Endometrium (tissue), 2 donors: Measurements from ENCODE around the gene TRIM33.
"Not testable (repeated sequence)": the region's sequence is repeated elsewhere in the genome, so short reads cannot be mapped to it uniquely, and the experiment has no call there.

Experiments
- FAIRE-seq: peaks from 2 replicates; lab custom pipeline; 2012; peaks lifted over from hg19 to GRCh38; lab: Jason Lieb, UNC
- donor health status: control.
- donor health status: control.

TRIM33 gene

DNA sequence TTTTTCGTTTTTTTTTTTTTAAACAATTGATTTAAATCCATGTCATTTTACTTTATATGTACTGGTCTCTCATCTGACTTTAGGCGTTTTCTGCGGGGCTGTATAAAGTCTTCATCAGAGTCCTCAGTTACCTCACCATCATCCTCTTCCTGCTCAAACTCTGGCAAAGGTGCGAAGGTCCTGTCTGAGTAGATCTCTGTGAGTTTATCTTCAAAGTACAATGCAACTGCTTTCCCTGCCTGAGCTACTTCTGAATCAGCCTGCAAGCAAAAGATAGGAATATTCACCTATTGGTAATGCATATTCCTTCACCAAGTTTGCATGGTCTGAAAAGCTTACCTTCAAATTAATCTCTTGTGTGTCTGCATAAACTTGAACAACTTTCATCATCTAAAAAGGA, 113.4 kb downstream of the TRIM33 start:
- FAIRE-seq = no peak

DNA sequence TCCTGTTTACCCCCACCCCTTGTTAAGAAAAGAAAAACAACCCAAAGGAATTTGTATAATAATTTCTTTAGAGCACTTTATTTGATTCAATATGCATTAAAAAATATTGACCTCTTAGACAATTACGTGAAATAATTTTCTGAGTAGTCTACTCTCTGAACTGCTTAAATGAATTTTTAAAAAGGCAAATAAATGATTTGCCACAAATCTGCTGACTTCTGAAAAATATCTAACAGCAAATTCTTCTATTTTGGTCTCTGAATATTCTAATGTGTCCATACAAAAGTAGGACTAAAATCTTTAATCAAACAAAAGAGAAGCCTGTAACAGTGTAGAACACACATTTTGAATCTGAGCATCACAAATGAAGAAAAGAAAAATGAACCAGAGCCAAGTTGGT, 115.1 kb downstream of the TRIM33 start:
- FAIRE-seq = no peak

- no peak for FAIRE-seq
These were observed 120.0 kb downstream of the TRIM33 start for GRCh38 chr1:114390960-114391359.

- no peak for FAIRE-seq
These were observed 120.6 kb downstream of the TRIM33 start for GRCh38 chr1:114390361-114390760.

GRCh38 chr1:114388432-114389003, 122.5 kb downstream of the TRIM33 start:
- no peak for FAIRE-seq

DNA sequence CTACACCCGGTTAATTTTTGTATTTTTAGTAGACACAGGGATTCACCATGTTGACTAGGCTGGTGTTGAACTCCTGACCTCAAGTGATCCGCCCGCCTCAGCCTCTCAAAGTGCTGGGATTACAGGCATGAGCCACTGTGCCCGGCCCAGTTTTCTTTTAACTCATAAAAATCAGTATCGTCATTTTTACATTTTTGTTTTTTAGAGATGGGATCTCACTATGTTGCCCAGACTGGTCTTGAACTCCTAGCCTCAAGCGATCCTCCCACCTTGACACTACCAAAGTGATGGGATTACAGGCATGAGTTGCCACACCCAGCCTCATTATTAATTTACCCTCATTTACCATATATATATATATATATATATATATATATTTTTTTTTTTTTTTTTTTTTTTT, 123.4 kb downstream of the TRIM33 start:
- not testable (repeated sequence) for FAIRE-seq

DNA sequence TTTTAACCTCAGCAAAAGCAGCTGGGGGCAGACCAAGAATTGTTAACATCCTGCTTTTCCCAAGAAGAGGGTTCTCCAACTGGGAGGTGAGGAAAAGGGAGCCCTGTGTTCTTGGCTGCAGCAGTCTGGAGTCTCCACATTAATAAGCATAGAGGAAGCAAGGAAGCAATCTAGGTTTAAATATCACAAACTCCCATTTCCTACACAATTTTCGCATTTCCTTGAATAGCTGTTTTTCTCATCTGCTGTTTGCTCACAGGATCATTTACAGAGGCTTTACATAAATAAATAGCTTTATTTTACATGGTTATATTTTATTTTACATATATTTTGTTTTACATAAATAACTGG, 124.0 kb downstream of the TRIM33 start:
- FAIRE-seq = no peak

- FAIRE-seq = no peak
These were observed 124.6 kb downstream of the TRIM33 start for GRCh38 chr1:114386129-114387009.

DNA sequence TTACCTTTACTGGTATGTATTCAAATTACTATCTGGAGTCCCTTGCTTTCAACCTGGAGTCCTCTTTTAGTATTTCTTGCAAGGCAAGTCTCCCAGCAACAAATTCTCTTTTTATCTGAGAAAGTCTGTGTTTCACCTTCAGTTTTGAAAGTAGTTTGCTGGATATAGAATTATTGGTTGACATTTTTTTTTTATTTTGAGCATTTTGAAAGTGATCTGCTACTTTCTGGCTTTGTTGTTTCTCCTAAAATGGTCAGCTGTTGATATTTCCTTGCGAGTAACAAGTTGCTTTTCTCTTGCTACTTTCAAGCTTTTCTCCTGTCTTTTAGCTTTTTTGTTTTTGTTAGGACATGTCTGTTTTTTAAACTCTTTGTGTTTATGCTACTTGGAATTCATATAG, 126.1 kb downstream of the TRIM33 start:
- no peak for FAIRE-seq

DNA sequence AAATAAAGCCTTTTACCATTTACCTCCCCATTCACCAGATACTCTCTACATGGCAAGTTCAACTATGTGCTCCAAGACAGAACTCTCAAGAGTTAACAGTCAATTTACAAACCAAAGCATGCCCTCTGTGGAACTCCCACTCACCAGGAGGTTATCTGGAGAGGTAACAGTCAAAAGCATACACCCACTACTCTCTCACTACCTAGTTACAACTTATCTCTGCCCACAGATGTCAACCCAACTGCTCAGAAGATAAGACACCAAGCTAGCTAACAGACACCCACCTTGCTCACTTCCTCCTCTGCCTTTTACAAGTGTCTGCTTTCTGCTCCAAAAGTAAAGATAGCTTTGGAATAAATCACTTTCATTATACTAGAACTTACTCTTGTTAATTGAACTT, 131.0 kb downstream of the TRIM33 start:
- no peak for FAIRE-seq

GRCh38 chr1:114379358-114379757, 131.6 kb downstream of the TRIM33 start:
- no peak for FAIRE-seq

GRCh38 chr1:114377356-114377755, 133.6 kb downstream of the TRIM33 start:
- FAIRE-seq = no peak

DNA sequence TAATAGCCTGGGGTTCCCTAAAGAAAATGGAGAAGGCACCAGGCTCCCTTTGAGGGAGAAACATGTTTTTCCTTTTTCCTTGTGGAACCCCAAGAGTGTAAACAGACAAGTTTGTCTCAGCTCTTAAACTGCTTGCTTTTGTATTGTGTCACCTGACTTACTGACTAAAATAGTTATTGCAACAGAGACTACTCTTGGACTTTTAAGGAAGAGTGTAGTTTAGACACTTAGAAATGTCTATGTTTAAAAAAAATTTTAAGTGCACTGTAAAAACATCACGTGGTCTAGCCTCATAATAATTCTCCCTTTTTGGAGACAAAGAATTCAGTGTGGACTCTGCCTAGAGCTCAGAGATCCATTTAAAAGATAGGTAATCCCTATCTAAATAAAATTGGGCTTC, 141.1 kb downstream of the TRIM33 start:
- no peak for FAIRE-seq

- not testable (repeated sequence) for FAIRE-seq
These were observed 141.6 kb downstream of the TRIM33 start for GRCh38 chr1:114369266-114369919.

- FAIRE-seq = no peak
These were observed 142.3 kb downstream of the TRIM33 start for GRCh38 chr1:114368560-114369255.

GRCh38 chr1:114367810-114368209, 143.2 kb downstream of the TRIM33 start:
- no peak for FAIRE-seq

GRCh38 chr1:114363230-114363629, 147.8 kb downstream of the TRIM33 start:
- not testable (repeated sequence) for FAIRE-seq

DNA sequence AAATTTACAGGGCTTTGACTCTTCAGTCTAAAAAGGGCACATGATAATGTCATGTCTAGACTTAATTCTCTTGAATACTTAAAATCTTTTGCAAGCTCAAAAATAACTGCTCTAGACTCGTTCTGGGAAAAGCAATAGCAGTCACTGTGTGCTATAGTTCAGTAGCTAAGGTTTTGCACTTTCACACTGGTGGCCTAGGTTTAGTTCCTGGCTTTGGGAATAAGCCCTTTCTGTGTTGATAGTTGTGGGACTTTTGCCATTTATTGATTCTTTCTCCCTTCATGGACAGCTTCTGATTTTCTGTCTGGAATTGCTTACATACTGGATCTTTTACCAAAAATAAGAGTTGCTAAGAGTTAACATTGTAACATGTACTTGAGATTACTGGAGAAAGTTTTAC, 151.2 kb downstream of the TRIM33 start:
- no peak for FAIRE-seq

DNA sequence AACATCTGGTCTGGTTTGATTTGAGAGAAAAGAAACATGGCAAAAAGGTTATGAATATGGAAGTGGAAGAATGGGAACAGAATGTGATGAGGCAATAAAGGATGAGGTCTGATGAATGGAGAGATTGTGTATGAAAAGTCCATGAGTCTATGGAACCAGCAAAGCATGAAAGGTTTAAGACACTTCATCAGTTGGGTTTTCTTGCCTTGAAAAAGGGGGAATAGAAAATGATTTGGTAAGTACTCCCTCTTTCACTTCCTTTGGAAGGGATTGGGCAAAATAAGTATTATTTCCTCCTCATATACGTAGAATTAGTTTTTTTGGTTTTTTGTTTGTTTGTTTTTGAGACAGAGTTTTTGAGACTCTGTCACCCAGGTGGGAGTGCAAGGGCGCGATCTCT, 155.8 kb downstream of the TRIM33 start:
- FAIRE-seq = no peak

- no peak for FAIRE-seq
These were observed 157.7 kb downstream of the TRIM33 start for GRCh38 chr1:114353262-114353661.

GRCh38 chr1:114352797-114353196, 158.2 kb downstream of the TRIM33 start:
- no peak for FAIRE-seq

DNA sequence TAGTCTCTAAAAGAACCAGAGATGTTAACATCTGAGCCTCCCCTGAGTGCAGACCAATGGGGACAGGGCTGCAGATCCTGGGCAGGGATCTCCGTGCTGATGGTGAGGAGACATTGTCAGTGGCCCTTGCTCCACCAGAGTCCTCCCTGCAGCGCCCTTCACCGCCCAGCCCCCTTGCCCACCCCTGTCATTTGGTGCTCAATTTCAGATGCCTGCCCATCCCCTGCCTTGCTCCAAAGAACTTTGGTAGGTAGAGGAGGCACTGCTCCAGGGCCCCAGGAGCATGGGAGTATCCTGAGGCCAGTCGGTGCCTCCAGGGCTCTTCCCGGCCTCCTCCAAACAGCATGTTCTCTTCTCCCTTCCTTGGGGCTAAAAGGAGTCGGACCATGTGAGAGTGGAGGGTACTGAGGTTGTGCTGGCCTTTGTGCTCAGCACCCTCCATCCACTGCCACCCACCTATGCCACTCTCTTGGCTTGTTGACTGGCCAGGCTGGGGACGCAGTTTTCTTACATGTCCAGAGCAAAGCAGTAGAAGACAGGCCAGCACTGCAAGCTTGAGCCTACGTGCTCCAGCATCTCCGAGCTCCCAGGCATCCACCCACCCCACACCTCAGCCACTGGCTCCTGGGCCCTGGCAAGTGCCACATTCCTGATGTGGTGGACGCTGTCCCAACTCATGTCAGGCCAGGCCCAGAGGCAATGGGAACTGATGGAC, 160.1 kb downstream of the TRIM33 start:
- FAIRE-seq = no peak
